Raji (cell line): ENCODE measurements around the gene SH2D7.

Experiments
- POLR2A ChIP-seq: IDR thresholded peaks from 2 replicates; pipeline ENCODE4 v1.6.1; 2011; ENCODE audit warnings: low read depth, low read length, control low read depth; ENCODE audit not compliant: insufficient read depth

The SH2D7 gene

DNA sequence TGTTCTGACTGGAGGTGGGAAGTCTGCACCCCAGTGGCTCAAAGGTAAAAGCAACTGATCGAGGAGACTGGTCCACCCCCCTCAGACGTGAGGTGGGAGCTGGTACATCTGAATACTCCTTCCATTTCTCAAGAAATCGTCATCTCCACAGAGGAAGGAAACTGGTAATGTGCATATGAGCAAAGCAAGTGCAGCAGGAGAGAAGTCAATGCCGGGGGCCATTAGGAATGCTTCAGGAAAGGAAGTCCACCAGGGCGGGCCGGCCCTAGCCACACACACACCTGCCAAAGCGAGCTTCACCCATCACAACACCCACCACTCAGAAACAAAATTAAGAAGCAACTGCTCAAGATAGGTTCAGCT is 23.3 kb upstream of the SH2D7 start:
- no peak for TF ChIP-seq POLR2A

DNA sequence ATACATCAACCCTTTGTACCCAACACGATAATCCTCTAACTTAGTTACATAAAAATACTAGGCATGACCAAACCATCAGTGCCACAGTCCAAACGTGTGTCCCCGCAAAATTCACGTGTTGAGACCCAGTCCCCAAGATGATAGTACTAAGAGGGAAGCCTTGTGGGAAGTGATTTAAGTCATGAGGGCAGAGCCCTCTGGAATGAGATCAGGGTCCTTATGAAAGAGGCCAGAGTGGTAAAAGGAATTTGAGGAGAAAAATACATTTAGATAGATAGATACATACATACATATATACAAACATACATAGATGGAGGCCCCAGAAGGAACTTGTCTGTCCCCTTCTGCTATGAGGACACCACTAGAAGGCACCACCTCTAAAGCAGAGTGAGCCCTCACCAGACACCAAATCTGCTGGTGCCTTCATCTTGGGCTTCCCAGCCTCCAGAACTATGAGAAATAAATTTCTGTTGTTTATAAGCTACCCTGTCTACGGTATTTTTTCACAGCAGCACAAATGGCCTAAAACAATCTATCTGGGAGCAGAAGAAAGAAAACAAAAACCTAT is 22.8 kb upstream of the SH2D7 start:
- TF ChIP-seq POLR2A = no peak

DNA sequence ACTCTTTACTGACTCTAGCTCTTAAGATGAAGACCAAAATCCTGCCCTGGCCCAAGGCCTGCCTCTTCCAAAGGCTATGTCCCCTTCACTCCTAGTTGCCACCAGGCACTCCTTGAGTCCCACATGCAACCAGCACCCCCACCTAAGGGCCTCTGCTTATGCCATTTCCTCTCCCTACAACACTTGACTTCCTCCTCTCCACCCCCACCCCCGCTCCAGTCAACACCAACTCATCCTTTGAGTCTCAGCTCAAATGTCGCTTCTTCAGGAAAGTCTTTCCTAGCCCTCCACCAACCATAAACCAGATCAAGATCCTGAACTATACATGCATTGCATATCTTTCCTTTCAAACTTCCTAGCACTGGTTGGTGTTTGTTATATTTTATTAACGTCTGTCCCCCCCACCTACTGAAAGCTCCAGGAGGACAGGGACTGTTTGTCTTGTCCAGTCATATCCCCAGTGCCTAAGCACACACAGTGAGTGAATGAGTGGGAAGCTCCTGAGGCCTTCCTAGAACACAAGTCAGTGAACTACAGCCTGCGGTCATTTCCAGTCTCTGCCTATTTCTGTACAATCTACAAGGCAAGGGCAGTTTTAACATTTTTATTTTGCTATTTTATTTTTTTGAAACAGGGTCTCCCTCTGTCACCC is 22.2 kb upstream of the SH2D7 start:
- TF ChIP-seq POLR2A = no peak

DNA sequence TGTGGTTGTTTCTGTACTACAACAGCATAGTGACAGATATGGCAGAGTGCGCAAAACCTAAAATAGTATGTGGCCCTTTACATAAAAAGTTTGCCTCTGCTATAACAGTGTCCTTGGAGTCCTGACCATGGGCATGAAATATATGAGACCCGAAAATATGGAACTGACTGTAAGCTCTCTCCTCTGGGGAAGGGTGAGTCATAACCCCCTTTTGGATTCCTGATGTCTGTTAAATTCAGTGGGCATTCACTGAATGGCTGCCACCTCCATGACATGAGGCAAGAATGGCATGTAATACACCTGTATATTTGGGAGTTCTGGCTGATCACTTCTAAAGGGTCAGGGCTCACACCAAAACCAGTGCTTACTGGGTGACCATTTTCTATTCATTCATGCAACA is 21.0 kb upstream of the SH2D7 start:
- no peak for TF ChIP-seq POLR2A

- no peak for TF ChIP-seq POLR2A
Observed at GRCh38 chr15:78072080-78072892, 20.1 kb upstream of the SH2D7 start.

DNA sequence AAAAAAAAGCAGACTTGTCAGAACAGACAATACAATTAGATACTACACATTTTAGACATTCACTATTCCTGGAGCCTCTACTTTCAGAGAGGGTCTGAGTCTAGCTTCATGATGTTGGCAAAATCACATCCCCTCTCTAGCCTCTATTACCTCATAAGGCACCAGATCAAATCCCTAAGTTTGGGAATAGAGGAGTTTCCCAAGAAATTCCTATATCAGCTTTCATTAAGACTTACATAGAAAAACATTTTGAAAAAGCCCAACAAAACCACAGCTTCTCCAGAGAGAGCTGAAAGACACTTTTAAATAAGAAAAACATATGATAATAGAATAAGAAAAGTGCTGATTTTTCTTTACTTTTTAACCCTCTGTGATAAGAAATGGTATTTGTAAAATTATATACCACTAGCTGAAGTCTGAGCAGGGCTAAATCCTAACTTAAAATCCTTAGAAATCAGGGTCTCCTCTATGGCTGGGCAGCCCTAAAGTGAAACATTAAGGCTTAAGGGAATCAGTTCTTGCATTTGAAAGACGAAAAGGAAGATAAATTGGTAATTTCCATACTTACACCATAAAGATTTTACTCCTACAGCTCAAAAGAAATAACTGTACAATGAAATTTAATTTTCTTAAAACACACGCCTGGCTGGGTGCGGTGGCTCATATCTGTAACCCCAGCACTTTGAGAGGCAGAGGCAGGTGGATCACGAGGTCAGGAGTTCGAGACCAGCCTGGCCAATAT is 19.1 kb upstream of the SH2D7 start:
- no peak for TF ChIP-seq POLR2A

GRCh38 chr15:78075490-78076230 is 16.7 kb upstream of the SH2D7 start:
- no peak for TF ChIP-seq POLR2A

GRCh38 chr15:78076231-78077052 is 15.9 kb upstream of the SH2D7 start:
- no peak for TF ChIP-seq POLR2A

- TF ChIP-seq POLR2A = peak; percentile 69
Observed at GRCh38 chr15:78077053-78077870, 15.1 kb upstream of the SH2D7 start, which contains the start of gene TBC1D2B. Gene TBC1D2B, minus strand, starts transcription at chr15:78077711. Its CDS starts 59 bp downstream, at chr15:78077652.

DNA sequence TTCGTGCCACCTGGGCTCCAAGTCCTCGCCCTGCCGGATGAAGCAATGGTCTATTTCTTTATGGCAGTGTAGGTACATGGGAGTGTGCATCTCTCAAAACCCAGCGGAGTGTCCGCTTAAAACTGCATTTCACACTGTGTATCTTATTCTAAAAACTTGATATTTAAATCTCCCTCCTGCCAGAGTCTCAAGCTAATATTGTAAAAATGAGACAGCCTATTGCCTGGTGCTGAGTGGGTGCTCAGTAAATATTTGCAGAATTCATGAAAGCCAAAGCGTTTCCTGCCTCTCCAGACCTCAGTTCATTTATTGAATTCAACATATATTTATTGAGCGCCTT is 14.5 kb upstream of the SH2D7 start:
- TF ChIP-seq POLR2A = no peak

DNA sequence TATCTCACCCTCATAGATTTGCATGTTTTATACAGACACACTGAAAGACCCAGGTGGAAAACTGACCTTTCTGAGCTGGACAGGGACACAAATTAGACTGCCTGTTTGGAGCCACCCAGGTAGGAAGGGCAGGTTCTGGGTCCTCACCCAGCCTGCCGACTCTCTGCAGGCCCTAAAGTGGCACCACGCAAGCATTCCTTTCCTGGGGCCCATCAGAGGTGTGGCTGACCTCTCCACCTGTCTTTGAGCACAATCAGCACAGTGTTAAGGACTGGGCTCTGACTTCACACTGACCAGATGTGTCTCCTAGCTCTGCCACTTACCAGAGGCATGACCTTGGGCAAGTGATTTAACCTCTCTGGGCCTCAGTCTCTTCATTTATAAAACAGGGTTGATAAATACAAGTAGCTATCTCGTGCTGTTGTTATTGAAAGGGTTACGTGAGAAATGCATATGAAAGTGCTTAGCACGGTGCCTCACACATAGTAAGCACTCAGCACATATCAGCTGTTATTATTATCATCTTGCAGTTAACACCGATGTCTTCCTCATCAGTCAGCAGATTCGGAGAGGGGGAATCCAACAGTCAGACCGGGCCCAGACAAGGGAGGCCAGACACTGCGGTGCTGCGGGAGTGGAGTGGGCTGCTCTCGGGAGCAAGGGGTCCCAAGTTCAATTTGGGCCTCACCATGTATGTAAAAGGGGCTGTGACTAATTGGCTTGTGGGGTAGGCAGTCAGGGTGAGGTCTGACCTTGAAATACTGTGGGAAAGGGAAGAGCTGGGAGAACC is 12.9 kb upstream of the SH2D7 start:
- TF ChIP-seq POLR2A = no peak

DNA sequence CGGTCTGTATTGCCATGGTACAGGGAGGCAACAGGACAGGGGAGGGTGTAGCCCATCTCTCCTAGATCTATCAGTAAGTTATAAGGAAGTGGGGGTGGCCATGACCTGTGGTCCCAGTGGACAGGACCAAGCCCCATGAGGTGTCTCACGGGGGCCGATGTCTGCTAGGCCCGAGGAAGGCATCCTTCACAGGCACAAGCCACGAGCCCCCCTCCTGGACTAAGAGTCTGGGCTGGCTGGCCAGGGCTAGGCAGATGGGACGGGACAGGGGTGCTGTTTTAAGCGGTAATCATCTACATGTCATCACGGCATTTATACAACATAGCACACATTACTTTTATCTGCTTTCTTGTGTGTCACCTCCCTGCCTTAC is 12.3 kb upstream of the SH2D7 start:
- TF ChIP-seq POLR2A = no peak
